Measurements from ENCODE around the gene FAM9C.

The FAM9C gene

GRCh38 chrX:13044441-13044840 is at the start of gene FAM9C:
Gene FAM9C (minus strand): TSS chrX:13044620. CDS start chrX:13043789, 831 bp downstream.
- no peak for DNase-seq (ENCODE audit: low read depth)
- no peak within 1 kb of the TSS for H3K4me3 ChIP-seq (ENCODE audit: low read depth, low read length)
- no peak for TF ChIP-seq CTCF (conservative IDR thresholded peaks at IDR 0.05; ENCODE audit: low read depth, low read length)

- DNase-seq (ENCODE audit: low read depth), result no peak
- TF ChIP-seq CTCF (conservative IDR thresholded peaks at IDR 0.05; ENCODE audit: low read depth, low read length), result no peak
- H3K4me3 ChIP-seq (ENCODE audit: low read depth, low read length), result no peak overlapping the region
Measured at GRCh38 chrX:13093529-13094140, 49.2 kb upstream of the FAM9C start.

GRCh38 chrX:13092455-13092941 is 48.1 kb upstream of the FAM9C start:
- H3K4me3 ChIP-seq (ENCODE audit: low read depth, low read length), result no peak overlapping the region
- TF ChIP-seq CTCF (conservative IDR thresholded peaks at IDR 0.05; ENCODE audit: low read depth, low read length), result no peak
- no peak for DNase-seq (ENCODE audit: low read depth)

- H3K4me3 ChIP-seq (ENCODE audit: low read depth, low read length), result no peak overlapping the region
- no peak for TF ChIP-seq CTCF (conservative IDR thresholded peaks at IDR 0.05; ENCODE audit: low read depth, low read length)
- peak; percentile 60 for DNase-seq (ENCODE audit: low read depth)
Measured at GRCh38 chrX:13091111-13091765, 46.8 kb upstream of the FAM9C start.

GRCh38 chrX:13090339-13091110 is 46.1 kb upstream of the FAM9C start:
- no peak for TF ChIP-seq CTCF (conservative IDR thresholded peaks at IDR 0.05; ENCODE audit: low read depth, low read length)
- peak; percentile 83 for DNase-seq (ENCODE audit: low read depth)
- no peak overlapping the region for H3K4me3 ChIP-seq (ENCODE audit: low read depth, low read length)

GRCh38 chrX:13090027-13090338 is 45.6 kb upstream of the FAM9C start:
- no peak for TF ChIP-seq CTCF (conservative IDR thresholded peaks at IDR 0.05; ENCODE audit: low read depth, low read length)
- no peak overlapping the region for H3K4me3 ChIP-seq (ENCODE audit: low read depth, low read length)
- no peak for DNase-seq (ENCODE audit: low read depth)

All from choroid plexus epithelial cell (primary cell).